CD4-positive, alpha-beta T cell treated with Interleukin-10 for 1 hour (primary cell): Measurements from ENCODE around the gene BEND3.
A peak's percentile ranks its signal among the peaks of the same experiment; 100 is the strongest.

Source experiments
- DNase-seq: peaks from one replicate; pipeline ENCODE4 v3.0.0-alpha.2; 2020

The BEND3 gene

DNA sequence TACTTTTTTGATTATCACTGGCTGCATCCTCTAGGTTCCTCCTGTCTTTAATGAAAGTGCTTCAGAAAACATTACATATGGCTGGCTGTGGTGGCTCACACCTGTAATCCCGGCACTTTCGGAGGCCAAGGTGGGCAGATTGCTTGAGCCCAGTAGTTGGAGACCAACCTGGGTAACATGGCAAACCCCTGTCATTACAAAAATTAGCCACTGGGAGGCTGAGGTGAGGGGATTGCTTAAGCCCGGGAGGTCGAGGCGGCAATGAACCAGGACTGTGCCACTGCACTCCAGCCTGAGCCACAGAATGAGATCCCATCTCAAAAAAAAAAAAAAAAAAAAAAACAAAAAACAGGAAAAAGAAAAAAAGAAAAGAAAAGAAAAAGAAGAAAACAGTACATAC, 35.3 kb downstream of the BEND3 start:
- no peak for DNase-seq

DNA sequence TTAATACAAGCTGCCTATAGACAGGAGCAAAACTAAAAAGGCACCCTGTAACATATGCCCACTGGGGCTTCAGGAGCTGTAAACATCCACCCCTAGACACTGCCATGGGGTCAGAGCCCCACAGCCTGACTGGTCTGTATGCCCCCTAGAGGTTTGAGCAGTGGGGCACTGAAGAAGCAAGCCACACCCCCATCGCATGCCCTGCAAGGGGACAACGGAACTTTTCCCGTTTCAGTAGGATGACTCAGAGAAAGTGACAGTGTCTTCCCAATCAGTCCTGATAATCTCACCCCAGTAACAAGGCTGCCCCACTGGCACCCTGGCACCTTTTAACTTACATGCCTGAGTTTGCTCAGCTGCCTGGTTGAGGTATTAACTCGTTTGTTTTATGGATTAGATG, 35.9 kb downstream of the BEND3 start:
- DNase-seq: no peak

DNA sequence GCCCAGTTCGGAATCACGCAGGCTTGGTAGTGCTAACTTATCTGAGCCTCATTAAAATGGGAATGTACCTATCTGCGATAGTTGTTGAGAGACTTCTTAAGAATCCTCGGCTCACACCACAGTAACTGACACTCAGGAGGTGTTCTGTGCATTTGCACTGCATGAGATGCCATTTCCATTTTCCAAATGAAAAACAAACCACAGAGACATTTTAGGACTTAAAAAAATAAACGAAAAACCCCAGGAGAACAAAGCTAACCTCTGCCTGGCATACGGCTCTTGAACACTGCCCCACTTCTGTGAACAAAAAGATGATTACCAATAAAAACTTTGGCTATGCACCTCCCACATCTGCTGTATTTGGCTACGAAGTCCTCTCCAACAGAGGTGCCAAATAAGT, 37.6 kb downstream of the BEND3 start:
- no peak for DNase-seq

DNA sequence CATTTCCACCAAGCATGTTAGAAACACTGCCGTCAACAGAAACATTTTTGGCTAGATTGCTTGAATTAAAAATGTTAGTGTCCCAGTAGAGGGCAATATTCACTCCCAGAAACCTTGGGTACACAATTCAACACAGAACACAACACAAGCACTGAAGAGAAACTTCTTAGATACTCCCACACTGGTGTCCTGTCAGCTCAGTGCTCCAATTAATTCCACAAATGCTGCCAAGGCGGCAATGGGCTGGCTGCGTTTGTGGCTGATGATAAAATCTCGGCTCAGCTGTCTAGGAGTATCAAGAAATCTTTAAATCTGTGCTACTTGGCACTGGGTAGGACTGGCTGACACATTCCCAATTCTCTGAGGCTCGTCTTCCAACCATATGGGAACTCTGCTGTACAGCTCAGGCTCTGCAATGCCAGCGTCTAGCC, 39.3 kb downstream of the BEND3 start:
- no peak for DNase-seq

DNA sequence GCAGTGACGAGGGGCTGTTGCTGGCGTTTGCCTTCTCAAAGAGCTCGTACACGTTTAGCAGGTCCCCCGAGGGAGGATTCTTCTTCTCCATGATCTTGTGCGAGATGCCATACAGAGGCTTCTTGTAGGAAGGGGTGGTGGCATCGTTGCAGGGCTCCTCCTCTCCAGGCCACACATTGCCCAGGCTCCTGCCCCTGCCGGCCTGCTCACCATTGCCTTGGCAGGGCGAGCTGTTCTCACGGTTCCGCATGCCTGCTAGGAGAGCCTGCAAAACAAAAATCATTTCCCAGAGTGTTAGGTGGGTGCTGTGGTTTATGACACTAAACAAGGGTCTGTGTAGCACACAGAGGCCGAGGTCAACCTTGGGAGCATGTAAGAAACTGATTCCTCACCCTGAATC, 44.6 kb downstream of the BEND3 start:
- DNase-seq: no peak

DNA sequence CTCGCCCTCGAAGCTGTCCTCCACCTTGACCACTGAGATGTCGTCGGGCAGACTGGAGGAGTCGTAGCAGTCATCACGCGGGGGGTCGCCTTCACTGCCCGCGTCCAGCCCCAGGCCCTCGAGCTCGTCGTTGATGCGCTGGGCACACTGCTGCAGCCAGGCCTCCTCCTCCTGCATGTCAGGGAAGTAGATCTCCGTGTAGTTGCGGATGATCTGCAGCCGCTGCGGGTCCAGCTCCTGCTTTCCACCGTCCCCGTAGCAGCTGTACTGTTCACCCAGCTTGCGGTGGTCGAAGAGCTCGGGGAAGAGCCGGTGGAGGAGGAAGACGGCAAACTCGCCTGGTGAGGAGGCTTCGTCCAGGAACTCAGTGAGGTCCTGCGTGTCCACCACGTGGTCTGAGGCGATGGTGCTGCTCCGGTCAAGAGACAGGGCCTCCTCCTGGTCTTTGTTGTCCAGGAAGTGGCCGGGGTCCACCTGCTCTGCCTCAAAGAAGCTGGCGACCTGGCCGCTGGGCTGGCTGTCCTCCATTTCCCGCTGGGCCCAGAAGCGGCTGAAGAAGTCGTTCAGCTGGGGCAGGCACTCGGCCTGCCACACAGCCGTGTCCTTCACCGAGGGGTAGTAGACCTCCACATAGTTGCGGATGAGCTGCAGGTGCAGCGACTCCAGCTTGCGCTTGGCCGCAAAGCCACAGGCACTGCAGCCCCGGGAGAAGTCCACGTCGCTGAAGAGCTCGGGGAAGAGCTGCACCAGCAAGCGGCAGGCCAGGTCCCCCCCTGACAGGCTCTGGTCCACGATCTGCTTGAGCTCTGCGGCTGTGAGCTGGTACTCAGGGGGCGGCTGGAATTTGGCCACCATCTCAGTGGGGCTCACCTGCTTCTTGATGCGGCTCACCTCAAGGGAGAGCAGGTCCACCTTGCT, 45.4 kb downstream of the BEND3 start:
- DNase-seq: no peak

DNA sequence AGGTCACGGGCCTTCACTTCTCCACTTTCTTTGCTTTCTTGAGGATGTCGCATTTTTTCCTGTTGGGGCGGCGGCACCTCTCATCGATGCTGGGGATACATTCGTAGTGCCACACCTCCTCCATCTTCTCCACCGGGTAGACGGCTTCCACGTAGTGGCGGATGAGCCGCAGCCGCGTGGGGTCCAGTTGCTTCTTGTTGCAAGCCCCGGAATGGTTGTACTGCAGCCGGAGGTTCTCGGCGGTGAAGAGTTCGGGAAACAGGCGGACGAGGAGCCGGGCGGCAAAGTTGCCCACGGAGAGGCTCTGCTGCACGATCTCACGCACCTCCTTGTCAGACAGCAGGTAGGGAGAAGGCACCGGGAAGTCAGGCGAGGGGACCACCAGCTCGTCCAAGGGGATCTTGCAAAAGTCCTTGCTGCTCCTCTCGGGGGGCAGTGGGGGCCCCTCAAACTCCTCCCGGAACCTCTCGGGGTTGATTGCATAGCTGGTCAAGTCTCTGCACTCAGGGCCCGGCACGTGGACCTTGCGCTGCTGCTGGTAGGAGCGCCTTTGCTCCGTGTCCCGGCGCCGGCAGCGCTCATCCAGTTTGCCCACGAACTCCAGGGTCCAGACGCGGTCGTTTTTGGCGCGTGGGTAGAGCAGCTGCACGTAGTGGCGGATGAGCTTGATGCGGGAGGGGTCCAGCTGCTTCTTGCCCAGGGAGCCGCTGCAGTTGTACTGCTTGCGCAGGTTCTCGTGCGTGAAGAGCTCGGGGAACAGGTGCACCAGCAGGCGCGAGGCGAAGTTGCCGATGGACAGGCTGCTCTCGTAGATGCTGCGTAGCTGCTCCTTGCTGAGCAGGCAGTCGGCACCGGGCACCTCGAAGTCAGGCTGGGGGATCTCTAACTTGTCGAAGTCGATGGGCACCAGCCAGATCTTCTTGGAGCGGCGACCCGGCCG, 46.4 kb downstream of the BEND3 start:
- no peak for DNase-seq

DNA sequence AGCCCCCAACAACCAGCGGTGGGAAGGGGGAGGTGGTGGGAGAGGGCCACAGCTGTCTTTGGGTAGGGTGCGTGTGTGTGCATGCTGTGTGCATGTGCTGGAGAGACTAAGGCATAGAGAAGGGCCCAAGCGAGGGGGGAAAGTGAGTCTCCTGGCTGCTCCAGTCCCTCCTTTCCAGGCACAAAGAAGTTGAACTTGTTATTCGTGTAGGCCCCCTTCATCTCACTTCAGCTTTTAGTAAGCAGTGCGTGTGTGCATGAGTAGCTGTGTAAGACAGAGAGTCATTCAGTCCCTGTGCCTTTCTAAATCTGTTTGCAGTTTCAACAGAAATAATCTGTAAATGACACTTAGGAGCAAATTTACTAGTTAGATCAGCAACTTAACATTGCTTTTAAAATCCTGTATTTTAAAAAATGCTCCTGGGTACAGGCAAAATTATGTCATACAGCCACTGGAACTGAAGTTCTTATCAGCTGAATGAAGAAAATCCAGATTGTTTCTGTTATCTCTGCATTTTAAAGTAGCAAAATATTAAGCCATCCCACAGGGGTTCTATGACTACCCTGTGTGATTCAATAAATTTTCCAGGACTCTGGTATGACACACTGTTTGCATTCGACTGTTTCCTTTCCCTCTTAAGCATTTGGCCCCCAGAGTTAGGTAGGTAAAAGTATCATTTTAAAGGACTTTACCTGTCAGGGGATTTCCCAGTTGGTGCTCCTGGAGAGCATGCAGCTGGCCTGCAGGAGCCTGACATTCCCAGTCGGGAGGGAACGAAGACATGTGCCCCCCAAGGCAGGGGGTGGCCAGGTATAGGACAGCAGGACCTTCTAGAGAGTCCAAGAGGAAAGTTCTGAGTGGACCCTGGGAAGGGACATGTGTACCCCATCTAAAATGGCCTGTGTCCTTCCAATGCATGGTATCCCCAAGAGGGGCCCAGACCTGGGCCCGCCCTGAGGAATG, 48.3 kb downstream of the BEND3 start:
- DNase-seq: no peak

DNA sequence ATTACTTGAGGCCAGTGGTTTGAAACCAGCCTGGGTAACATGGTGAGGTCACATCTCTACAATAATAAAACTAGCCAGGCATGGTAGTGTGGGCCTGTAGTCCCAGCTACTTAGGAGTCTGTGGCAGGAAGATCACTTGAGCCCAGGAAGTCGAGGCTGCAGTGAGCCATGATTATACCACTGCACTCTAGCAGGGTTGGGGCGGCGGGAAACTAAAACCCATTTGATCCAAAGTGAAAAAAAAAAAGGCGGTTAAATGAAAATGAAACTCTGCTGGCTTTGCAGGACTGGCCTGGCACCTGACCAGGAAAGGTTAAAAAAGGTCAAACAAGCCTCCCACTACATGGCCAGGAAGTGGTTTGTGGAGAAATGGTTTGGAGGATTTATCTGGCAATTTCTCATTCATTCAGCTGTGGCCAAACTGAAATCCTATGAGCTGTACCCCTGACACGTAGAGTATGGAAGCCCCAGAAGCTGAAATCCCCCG, 50.7 kb downstream of the BEND3 start:
- DNase-seq: peak; percentile 17

DNA sequence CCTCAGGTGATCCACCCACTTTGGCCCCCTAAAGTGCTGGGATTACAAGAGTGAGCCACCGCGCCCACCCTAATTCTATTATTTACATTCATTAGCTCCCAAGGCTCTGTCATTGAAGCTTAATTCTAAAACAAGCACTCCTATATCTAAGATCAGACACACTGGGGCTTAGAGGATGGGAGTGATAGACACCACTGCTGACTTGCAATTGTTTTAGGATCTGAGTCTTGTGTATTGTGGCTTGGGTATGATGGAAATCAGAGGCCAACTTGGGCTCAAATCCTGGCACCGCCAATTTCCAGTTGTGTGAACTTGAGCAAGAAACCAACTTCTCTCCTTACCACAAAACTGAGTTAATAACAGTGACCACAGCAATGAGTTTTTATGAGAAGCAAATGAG, 52.6 kb downstream of the BEND3 start:
- DNase-seq: no peak

DNA sequence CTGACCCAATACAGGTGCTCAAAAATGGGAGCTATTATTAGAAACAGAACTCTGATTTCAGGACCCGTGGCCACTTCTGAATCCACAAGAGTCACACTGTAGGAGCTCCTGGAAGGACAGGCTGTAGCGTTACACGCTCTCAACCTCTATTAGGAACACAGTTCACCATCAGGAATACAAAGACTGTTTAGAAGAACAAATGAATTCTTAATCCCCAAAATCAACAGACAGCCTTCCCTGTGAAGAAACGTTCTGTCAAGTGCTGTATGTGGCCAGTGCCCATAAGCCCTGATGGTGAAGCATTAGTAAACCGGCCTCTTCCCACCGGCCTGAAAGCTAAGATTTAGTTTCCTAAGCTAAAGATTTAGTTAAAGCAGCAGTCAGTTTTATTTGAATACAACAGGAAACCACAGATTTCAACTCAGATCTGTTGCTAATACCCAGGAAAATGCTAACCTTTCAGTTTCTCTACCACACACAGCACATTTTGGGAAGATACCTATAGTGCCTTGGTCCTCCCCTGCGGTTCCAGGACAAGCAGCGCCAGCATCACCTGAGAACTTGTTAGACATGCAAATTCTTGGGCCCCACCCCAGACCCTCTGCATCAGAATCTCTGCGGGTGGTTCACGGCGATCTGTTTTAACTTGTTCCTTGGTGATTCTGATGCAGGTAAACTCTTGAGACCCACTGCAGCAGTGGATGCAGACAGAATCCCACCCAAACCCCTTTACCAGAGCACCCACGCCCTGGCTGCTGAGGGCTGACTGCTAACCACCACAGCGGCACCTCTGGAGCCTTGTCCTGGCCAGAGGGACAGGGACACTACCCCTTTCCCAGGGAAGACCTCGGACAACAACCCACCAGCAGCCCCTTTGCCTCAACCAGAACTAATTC, 53.9 kb downstream of the BEND3 start:
- peak; percentile 10 for DNase-seq

DNA sequence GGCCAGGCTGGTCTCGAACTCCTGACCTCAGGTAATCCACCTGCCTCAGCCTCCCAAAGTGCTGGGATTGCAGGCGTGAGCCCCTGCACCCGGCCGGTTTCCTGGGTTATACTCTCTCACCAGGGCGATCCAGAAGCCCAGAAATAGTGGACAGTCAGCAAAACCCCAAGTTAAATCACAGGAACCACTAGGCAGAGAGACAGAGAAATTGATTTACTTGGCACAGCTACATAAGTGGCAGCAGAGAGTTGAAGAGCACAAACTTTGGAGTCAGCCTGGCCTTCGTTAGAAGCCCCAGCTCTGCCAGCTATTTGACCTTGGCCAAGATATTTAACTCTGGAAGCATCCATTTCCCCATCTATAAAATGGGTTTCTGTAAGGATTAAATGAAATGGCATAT, 54.6 kb downstream of the BEND3 start:
- no peak for DNase-seq

DNA sequence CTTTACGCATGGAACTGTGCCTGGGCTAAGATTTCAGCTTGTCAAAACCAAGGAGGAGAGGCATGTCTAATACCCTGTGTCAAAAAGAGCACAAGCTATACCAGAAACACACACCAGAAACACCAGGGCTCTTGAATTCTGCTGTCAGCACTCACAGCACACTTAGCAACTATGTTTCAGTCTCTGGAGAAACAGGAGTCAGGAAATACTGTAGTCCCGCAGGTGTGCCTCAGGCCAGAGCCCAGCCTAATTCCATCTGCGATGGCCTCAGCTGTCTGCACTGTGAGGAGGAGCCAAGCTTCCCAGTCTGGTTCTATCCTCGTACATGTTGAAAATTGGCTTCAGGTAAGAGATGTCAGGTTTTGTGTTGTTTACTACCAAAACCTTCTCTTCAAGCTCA, 55.7 kb downstream of the BEND3 start:
- DNase-seq: no peak

DNA sequence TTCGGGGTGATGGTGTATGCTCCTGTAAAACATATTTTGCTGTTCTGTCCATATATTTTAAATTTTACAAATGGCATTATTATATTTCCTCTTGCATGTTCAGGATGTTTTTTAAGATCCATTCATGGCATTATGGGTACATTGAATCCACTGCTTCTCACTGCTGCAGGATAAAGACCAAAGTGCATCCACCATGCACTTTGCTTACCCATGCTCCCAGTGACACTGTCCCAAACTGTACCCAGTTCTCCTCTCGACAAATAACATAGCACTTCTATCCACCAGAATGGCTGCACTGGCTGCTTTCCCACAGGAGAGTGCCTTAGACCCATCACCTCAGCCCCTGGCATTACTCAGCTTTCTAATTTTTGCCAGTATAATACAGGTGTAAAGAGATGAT, 57.6 kb downstream of the BEND3 start:
- DNase-seq: no peak

DNA sequence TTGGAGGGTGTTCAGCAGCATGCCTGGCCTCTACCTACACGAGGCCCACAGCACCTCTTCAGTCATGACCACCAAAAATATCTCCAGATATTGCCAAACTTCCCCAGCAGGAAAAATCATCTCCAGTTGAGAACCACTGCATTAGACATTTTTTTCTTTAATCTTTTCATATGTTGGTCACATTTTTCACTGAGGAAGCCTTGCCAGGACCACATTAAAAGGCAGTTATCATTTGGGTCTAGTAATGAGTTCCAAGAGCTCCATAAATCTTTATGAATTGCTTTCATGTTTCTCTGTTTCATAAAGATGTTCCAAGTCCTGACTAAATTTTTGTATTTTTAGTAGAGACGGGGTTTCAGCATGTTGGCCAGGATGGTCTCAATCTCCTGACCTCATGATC, 58.5 kb downstream of the BEND3 start:
- DNase-seq: no peak

DNA sequence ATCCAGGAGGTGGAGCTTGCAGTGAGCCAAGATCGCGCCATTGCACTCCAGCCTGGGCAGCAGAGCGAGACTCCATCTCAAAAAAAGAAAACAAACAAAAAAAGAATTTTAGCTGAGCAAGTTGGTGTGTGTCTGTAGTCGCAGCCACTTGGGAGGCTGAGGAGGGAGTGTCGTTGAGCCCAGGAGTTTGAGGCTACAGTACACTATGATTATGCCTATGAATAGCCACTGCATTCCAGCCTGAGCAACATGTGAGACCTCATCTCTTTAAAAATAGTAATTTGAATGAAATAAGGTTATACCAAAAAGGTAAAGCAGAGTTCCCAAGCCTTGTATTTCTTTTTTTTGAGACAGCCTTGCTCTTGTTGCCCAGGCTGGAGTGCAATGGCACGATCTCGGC, 67.5 kb downstream of the BEND3 start:
- no peak for DNase-seq

DNA sequence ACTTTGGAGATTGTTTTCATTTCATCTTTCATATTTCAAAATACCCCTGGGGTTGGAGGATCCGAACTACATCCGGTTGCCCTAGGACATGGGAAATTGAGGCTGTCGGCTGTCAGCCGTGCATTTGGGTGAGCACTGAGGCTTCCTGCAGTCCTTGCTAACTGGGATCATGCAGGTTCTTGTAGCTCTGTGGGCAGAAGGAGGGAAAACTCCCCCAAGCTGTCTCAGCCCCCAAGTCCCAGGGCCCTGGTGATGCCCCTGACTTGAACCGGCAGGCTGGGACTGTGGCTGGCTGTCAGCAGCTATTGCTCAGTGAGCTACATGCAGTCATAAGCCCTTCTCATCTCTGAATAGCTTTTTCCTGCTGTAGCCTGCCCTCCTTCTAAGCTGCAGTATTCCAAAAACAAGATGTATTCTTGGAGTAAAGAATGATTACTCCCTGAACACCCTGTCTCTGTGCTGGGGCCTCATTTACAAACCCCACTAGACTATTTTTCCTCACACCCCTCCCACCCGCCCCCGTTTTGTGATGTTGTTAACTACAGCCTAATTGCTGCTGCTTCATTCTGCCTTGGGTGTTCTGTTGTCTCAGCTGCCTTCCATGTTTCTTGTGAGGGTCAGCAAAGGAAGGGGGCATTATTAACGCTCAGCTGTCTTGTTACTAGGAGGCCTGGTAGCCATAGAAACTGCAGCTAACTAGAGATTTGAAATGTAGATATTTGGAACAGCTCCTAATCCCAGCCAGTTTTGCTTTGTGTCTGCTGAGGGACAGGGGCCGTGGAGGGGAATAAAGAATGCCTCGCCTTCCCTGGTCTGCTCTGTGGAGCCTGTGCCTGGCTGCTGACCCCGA, 69.3 kb downstream of the BEND3 start:
- DNase-seq: no peak

DNA sequence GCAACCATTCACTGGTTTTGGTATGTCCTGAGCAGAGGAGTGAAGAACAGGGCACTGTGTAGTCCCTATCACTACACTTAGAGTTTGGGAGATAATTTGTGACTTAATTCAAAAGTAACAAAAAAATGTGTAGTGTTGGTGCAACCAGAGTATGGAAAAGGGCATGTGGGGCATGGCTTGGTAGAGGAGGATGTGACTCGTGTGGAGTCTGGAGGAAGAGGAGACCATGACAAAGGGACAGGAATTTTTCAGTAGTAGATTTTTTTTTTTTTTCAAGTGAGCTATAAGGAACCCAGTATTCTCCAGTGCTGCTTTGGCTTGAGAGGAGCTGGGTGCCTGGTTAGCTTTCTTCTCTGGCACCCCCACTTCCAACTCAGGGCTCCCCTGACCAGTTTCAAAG, 82.2 kb downstream of the BEND3 start:
- no peak for DNase-seq

DNA sequence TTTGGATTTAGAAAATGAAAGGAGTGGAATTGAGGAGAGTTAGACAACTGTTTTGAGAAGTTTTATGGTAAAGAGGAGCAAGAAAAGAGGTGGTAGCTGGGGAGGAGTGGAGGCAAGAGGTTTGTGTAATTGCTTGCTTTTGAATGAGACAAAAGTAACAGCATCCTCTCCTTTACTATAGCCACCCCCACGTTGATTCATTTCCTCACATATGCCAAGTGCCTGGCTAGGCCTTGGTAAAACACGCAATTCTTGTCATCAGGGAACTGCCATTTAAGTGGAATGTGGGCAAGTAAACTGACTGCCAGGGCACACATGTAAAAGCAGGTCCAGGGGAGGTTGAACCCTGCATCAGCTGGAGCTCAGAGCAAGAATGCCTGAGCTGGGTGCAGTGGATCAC, 83.3 kb downstream of the BEND3 start:
- DNase-seq: no peak

DNA sequence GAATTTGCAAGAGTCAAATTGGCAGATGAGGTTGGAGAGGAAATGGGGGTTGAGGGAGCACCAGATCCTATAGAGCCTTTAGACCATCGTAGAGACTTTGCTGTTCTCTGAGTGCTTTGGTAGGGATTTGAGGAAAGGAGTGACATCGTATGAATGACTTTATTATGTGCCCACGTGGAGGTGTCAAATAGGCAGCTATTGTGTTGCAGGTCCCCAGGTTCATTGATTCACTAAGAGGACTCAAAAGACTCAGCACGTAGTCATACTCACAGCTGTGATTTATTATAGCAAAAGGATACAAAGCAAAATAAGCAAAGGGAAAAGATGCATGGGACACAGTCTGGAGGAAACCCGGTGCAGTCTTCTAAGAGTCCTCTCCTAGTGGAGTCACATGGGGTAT, 85.2 kb downstream of the BEND3 start:
- no peak for DNase-seq
